ENCODE measurements around the gene APOE. TPM values are rescaled to one million over a fixed set of nuclear protein-coding genes. Genes with fewer than 3 reads are reported as not detected.

Gene APOE
- total and polyA plus RNA-seq, 2 of the 13 experiments (the other 11 are each of a cell fraction or from before 2014, with no cell fraction given) = 1,328 to 1,470 TPM

DNA sequence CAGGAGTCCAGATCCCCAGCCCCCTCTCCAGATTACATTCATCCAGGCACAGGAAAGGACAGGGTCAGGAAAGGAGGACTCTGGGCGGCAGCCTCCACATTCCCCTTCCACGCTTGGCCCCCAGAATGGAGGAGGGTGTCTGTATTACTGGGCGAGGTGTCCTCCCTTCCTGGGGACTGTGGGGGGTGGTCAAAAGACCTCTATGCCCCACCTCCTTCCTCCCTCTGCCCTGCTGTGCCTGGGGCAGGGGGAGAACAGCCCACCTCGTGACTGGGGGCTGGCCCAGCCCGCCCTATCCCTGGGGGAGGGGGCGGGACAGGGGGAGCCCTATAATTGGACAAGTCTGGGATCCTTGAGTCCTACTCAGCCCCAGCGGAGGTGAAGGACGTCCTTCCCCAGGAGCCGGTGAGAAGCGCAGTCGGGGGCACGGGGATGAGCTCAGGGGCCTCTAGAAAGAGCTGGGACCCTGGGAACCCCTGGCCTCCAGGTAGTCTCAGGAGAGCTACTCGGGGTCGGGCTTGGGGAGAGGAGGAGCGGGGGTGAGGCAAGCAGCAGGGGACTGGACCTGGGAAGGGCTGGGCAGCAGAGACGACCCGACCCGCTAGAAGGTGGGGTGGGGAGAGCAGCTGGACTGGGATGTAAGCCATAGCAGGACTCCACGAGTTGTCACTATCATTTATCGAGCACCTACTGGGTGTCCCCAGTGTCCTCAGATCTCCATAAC lies at the start of gene APOE (continued):
- TF ChIP-seq MYC (CRISPR knock-in tag; IDR thresholded peaks at IDR 0.05; ENCODE audit: borderline replicate concordance) = peak; percentile 63; the same call in 1 of the 2 replicates
- 0 out of 2 replicates have a peak, but pooled peaks have one; percentile 68 for TF ChIP-seq SNAPC2 (CRISPR knock-in tag; IDR thresholded peaks at IDR 0.05)
- peak; percentile 51 for TF ChIP-seq PHF8 (CRISPR knock-in tag; IDR thresholded peaks at IDR 0.05)
- TF ChIP-seq ZNF570 (CRISPR knock-in tag; IDR thresholded peaks at IDR 0.05; ENCODE audit: borderline replicate concordance) = peak; percentile 75; the same call in 1 of the 2 replicates
- TF ChIP-seq CEBPZ (IDR thresholded peaks at IDR 0.05; ENCODE audit: low read length) = no peak
- no peak for TF ChIP-seq ZC3H4 (CRISPR knock-in tag; IDR thresholded peaks at IDR 0.05; ENCODE audit: borderline replicate concordance)
- TF ChIP-seq, protein P1, sequence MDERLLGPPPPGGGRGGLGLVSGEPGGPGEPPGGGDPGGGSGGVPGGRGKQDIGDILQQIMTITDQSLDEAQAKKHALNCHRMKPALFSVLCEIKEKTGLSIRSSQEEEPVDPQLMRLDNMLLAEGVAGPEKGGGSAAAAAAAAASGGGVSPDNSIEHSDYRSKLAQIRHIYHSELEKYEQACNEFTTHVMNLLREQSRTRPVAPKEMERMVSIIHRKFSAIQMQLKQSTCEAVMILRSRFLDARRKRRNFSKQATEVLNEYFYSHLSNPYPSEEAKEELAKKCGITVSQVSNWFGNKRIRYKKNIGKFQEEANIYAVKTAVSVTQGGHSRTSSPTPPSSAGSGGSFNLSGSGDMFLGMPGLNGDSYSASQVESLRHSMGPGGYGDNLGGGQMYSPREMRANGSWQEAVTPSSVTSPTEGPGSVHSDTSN (CRISPR knock-in tag; IDR thresholded peaks at IDR 0.05) = no peak
- TF ChIP-seq MAZ (IDR thresholded peaks at IDR 0.05; ENCODE audit: borderline replicate concordance, low read depth, low read length) = peak; percentile 20; the same call in 1 of the 2 replicates
- peak; percentile 47; the same call in 1 of the 2 replicates for TF ChIP-seq MAZ (CRISPR knock-in tag; IDR thresholded peaks at IDR 0.05; ENCODE audit: low read depth)
- peak; percentile 13; the same call in 1 of the 2 replicates for TF ChIP-seq HOXA3 (CRISPR knock-in tag; IDR thresholded peaks at IDR 0.05)
- no peak for TF ChIP-seq ZBTB26 (CRISPR knock-in tag; IDR thresholded peaks at IDR 0.05; ENCODE audit: borderline replicate concordance)
- TF ChIP-seq, protein P2, sequence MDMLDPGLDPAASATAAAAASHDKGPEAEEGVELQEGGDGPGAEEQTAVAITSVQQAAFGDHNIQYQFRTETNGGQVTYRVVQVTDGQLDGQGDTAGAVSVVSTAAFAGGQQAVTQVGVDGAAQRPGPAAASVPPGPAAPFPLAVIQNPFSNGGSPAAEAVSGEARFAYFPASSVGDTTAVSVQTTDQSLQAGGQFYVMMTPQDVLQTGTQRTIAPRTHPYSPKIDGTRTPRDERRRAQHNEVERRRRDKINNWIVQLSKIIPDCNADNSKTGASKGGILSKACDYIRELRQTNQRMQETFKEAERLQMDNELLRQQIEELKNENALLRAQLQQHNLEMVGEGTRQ (IDR thresholded peaks at IDR 0.05; ENCODE audit: low read depth, low read length) = no peak
- TF ChIP-seq, protein P2 (CRISPR knock-in tag; IDR thresholded peaks at IDR 0.05; ENCODE audit: borderline replicate concordance) = peak; percentile 65; the same call in 1 of the 2 replicates
- TF ChIP-seq ZNF569 (CRISPR knock-in tag; IDR thresholded peaks at IDR 0.05; ENCODE audit: borderline replicate concordance) = no peak
- TF ChIP-seq ZSCAN29 (CRISPR knock-in tag; conservative IDR thresholded peaks at IDR 0.05) = 0 out of 2 replicates have a peak, but pooled peaks have one; percentile 54
- TF ChIP-seq JUN (CRISPR knock-in tag; IDR thresholded peaks at IDR 0.05) = no peak
- no peak for TF ChIP-seq ATRX (CRISPR knock-in tag; IDR thresholded peaks at IDR 0.05; ENCODE audit: borderline replicate concordance)
- peak; percentile 29; the same call in 1 of the 2 replicates for TF ChIP-seq SIN3A (IDR thresholded peaks at IDR 0.05; ENCODE audit: borderline replicate concordance, low read depth, low read length)
- peak; percentile 54; the same call in 1 of the 2 replicates for TF ChIP-seq KDM2A (CRISPR knock-in tag; IDR thresholded peaks at IDR 0.05; ENCODE audit: borderline replicate concordance, low read depth)

Measured in HepG2 (cell line).